GM18867 (cell line): ENCODE results near the gene SENP3.
A peak's percentile ranks its signal among the peaks of the same experiment; 100 is the strongest.

Experiments used
- ATAC-seq: cut with Tn5 transposase; IDR thresholded peaks from one replicate; pipeline ENCODE4 v1.9.1; 2021; ENCODE audit warnings: mild to moderate bottlenecking, moderate library complexity; ENCODE audit not compliant: unreplicated experiment

Gene SENP3

DNA sequence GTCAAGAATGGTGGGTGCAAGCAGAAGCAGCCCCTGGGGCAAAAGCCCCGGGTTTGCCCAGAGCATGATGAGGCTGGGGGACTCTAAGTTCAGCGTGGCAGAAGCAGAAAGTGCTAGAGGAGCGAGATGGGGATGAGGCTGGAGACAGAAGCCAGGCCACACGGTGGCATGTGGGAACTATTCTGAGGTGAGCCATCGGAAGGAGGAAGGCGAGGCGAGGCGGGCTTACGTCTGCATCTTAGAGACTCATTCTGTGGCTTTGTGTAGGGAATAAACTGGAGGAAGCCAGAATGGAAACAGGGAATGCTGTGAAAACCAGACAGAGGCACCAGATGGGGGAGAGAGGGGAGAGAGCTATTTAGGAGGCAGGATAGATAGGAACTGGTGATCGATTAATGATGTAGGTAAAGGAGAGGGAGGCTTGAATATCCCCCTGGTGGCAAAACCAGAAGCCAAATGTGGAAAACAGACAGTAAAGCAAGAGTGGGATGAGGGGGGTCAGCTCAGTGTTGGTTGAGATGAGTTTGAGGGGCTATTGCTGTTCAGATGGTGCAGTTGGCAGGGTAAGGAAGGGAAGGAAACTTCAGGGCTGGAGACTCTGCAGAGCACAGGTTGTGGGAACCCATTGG, 6.3 kb upstream of the SENP3 start:
- no peak for ATAC-seq

DNA sequence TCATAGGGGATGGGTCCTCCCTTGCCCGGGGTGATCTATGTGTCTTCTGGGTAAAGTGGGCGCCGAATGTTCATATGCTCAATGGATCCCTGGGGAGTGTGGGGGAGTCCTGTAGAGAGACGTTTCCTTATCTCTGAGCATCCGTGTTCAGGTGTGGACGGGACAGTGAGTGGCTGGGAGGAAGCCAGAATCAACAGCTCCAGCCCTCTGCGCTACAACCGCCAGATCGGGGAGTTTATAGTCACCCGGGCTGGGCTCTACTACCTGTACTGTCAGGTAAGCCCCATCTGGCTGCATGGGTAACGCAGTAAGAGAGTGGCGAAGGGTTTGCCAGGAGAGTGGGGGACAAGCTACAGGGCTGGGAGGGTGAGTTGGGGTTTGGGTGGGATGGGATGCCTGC, 5.1 kb upstream of the SENP3 start:
- no peak for ATAC-seq

DNA sequence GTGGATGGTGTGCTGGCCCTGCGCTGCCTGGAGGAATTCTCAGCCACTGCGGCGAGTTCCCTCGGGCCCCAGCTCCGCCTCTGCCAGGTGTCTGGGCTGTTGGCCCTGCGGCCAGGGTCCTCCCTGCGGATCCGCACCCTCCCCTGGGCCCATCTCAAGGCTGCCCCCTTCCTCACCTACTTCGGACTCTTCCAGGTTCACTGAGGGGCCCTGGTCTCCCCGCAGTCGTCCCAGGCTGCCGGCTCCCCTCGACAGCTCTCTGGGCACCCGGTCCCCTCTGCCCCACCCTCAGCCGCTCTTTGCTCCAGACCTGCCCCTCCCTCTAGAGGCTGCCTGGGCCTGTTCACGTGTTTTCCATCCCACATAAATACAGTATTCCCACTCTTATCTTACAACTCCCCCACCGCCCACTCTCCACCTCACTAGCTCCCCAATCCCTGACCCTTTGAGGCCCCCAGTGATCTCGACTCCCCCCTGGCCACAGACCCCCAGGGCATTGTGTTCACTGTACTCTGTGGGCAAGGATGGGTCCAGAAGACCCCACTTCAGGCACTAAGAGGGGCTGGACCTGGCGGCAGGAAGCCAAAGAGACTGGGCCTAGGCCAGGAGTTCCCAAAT, 4.5 kb upstream of the SENP3 start:
- no peak for ATAC-seq

DNA sequence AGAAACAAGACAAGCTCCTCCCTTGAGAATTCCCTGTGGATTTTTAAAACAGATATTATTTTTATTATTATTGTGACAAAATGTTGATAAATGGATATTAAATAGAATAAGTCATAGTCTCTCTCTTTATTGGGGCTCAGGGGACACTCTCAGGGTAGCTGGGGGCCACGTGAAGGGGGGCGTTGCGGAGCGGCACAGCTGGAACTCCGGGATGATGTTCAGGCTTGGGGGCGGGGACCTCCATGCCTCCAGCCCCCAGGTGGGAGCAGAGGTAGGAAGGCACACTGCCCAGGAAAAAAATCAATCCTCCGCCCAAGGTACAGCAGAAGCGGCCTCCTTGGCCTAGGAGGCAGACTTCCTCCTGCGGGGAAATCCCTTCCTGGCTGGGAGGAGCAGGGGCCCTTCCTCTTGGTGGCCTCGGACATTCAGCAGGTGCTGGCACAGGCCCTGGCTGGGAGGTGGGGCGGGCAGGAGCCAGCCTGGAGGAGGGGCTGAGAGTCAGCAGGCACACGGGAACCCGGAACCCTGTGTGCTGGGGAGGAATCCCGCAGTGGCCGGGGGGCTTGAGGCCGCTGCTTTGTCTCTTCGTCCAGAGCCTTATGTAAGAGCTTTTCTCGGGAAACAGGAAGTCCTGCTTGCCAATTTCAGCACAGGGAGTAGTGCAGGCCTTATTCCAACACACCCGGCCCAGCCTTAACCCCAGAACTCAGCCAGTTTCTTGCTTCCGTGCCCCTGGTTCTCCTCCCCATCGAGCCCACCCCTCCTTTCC, 3.8 kb upstream of the SENP3 start:
- no peak for ATAC-seq

DNA sequence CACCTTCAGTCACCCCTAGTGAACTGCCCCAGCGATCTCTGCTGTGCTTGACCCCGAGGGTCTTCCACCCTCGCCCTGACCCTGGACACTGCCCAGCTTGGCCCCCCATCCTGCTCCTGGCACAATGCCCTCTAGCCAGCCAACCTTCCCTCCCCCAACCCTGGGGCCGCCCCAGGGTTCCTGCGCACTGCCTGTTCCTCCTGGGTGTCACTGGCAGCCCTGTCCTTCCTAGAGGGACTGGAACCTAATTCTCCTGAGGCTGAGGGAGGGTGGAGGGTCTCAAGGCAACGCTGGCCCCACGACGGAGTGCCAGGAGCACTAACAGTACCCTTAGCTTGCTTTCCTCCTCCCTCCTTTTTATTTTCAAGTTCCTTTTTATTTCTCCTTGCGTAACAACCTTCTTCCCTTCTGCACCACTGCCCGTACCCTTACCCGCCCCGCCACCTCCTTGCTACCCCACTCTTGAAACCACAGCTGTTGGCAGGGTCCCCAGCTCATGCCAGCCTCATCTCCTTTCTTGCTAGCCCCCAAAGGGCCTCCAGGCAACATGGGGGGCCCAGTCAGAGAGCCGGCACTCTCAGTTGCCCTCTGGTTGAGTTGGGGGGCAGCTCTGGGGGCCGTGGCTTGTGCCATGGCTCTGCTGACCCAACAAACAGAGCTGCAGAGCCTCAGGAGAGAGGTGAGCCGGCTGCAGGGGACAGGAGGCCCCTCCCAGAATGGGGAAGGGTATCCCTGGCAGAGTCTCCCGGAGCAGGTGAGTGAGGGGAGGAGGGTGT, 3.0 kb upstream of the SENP3 start, which contains the start of gene TNFSF13:
TNFSF13 (plus strand) TSS at position 207 of the 776 bp plus-strand sequence; CDS start at position 497, 290 bp downstream.
- no peak for ATAC-seq

DNA sequence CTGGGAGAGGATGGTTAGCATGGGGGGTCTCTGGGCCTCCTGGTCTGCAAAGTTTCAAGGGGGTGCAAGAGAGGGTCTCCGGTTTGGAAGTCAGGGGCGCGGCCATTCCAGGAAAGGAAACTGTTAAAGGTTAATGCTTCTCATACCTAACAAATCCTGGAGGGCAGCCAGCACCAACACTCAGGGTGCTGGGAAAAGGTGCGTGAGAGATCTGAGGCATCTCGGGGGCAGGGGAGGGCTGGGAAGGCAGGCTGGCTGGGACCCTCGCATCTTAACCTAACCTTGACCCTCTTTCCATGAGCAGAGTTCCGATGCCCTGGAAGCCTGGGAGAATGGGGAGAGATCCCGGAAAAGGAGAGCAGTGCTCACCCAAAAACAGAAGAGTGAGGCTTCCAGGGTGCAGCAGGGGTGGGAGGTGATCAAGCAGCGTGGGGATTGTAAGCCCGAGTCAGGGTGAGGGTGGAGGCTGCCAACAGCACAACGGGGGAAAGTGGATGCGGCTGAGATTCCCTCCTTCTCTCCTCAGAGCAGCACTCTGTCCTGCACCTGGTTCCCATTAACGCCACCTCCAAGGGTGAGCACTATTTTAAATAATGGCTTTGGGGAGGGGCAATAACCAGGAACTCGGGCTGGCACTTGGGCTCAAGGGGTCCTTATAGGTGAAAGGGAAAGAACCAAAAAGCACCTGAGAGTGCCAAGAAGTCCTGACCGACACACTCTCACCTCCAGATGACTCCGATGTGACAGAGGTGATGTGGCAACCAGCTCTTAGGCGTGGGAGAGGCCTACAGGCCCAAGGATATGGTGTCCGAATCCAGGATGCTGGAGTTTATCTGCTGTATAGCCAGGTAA, 2.2 kb upstream of the SENP3 start:
- no peak for ATAC-seq

DNA sequence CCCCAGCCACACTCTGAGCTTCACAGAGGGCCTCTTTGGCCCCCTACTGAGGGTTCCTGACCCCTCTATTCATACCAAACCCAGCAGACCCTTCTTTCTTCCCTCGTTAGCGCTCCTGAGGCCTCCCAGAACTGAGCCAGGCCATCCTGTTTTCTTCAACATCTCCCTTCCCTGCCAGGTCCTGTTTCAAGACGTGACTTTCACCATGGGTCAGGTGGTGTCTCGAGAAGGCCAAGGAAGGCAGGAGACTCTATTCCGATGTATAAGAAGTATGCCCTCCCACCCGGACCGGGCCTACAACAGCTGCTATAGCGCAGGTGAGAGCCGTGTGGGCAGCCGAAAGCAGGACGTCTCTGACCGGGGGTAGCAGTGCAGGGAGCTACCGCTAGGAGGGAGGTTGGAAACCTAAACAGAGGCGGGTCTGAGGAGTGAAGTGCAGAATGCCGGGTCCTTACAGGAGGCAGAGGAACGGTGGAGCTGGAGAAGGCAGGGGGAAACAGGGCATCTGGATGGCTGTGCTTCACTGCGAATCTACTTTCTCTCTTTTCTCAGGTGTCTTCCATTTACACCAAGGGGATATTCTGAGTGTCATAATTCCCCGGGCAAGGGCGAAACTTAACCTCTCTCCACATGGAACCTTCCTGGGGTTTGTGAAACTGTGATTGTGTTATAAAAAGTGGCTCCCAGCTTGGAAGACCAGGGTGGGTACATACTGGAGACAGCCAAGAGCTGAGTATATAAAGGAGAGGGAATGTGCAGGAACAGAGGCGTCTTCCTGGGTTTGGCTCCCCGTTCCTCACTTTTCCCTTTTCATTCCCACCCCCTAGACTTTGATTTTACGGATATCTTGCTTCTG, 1.3 kb upstream of the SENP3 start:
- ATAC-seq: no peak

DNA sequence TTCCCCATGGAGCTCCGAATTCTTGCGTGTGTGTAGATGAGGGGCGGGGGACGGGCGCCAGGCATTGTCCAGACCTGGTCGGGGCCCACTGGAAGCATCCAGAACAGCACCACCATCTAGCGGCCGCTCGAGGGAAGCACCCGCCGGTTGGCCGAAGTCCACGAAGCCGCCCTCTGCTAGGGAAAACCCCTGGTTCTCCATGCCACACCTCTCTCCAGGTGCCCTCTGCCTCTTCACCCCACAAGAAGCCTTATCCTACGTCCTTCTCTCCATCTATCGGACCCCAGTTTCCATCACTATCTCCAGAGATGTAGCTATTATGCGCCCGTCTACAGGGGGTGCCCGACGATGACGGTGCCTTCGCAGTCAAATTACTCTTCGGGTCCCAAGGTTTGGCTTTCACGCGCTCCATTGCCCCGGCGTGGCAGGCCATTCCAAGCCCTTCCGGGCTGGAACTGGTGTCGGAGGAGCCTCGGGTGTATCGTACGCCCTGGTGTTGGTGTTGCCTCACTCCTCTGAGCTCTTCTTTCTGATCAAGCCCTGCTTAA, 617 bp upstream of the SENP3 start:
- ATAC-seq: peak; percentile 54

DNA sequence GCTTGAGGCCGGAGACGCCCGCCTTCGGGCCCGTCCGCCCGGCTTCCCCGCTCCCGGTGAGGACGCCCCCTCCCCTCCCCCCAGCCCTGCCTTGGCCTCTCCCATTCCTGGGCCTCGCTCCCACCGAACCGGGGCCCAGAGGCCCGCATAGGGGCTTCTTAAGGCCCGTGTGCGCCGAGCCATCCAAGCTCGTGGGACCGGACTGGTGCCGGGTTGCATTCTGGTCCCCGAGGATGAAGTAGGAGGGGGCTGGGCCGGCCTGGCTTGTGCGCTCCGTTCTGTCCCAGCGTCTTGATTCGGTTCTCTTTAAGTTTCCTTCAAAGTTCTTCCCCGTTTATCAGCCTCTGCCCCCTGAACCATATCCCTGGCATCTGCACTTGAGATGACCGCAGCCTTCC, 488 bp downstream of the SENP3 start:
- ATAC-seq: peak; percentile 2

DNA sequence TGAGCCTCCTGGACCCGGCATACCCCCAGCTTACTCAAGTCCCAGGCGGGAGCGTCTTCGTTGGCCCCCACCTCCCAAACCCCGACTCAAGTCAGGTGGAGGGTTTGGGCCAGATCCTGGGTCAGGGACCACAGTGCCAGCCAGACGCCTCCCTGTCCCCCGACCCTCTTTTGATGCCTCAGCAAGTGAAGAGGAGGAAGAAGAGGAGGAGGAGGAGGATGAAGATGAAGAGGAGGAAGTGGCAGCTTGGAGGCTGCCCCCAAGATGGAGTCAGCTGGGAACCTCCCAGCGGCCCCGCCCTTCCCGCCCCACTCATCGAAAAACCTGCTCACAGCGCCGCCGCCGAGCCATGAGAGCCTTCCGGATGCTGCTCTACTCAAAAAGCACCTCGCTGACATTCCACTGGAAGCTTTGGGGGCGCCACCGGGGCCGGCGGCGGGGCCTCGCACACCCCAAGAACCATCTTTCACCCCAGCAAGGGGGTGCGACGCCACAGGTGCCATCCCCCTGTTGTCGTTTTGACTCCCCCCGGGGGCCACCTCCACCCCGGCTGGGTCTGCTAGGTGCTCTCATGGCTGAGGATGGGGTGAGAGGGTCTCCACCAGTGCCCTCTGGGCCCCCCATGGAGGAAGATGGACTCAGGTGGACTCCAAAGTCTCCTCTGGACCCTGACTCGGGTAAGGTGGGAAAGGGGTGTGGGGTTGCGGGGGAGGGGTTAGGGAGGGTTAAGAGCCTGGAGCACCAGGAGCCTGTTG, 1.6 kb downstream of the SENP3 start:
- no peak for ATAC-seq

DNA sequence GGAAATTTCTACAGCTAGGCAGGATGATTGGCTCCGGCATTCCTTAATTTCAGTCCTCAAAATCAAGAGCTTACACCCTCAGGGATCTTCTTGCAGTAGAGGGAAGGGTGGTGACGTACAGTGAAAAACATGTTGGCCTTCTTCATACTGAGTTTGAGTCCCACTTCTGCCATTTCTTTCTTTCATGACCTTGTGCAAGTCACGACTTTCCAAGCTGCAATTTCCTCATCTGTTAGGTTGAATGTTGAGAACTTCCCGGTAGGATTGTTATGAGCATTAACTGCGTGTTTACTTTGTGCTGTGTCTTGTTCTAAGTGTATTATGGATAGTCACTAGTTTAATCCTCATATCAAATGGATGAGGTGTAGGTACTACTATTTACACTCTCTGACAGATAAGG, 7.9 kb downstream of the SENP3 start:
- ATAC-seq: no peak

DNA sequence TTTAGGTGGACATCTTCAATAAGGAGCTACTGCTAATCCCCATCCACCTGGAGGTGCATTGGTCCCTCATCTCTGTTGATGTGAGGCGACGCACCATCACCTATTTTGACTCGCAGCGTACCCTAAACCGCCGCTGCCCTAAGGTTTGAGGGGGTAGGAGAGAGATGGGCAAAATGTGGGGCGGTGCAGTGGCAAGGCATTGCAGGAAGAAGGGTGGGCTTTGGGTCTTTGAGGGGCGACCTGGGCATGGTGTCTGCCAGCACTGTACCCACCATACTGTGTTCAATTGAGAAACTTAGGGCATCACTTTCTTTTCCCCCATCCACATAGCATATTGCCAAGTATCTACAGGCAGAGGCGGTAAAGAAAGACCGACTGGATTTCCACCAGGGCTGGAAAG, 8.6 kb downstream of the SENP3 start:
- ATAC-seq: no peak

DNA sequence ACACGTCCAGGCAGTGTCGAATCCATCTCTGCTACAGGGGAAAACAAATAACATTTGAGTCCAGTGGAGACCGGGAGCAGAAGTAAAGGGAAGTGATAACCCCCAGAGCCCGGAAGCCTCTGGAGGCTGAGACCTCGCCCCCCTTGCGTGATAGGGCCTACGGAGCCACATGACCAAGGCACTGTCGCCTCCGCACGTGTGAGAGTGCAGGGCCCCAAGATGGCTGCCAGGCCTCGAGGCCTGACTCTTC, 10.5 kb downstream of the SENP3 start:
- peak; percentile 86 for ATAC-seq

DNA sequence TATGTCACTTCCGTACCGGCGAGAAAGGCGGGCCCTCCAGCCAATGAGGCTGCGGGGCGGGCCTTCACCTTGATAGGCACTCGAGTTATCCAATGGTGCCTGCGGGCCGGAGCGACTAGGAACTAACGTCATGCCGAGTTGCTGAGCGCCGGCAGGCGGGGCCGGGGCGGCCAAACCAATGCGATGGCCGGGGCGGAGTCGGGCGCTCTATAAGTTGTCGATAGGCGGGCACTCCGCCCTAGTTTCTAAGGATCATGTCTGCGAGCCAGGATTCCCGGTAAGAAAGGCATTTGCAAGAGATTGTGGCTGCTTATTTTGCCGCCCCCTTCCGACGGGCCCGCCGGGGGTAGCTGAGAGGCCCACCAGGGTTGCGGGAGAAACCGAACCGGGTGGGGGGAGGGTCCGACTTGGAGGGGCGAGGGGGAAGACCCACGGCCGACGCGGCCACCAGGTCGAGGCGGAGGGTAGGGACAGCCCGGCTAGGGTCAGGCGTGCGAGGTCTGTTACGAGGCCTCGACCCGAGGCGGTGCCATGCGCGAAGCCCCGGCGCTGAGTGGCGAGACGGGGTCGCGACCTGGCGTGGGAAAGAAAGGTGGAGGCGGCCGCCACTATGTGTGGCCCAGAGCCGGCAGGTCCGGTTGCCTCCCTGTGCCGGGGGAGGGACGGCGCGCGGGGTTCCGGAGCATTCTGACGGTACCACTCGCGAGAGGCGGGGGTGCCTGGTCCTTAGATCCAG, 11.0 kb downstream of the SENP3 start:
- ATAC-seq: no peak

DNA sequence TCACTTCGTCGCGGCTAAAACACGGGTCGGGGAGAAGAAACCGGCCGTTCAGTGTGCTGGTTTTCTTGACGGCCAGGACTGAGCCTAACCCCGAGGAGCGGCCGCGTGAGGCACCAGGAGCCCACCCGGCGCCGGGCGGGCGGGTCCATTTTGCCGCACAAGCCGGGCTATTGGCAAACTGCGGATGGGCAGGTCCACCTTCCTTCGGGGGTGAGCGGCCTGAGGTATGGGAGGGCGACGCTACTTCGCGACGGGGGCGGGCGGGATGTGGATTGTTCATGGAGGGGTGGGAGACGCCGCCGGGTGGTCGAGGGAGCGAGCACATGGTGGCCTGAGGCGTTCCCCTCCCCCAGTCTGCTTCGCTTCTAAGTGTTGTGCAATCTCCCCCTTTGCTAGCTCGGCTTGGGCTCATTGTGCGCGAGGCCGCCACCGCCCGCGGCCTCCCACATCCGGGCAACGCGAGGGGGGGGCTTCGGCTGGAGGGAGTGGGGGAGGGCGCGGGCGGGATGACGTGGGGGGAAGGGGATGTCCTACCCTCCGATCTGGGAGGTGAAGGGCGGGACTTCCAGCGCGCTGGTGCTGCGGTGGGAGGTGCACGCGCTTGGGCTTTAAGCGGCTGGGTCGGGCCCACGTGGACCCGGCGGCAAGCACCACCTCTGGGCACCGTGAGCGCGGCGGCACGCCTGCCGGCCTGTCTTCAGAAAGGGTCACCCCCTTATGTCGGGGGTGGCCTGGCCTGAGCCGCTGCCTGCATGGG, 11.8 kb downstream of the SENP3 start:
- peak; percentile 19 for ATAC-seq

DNA sequence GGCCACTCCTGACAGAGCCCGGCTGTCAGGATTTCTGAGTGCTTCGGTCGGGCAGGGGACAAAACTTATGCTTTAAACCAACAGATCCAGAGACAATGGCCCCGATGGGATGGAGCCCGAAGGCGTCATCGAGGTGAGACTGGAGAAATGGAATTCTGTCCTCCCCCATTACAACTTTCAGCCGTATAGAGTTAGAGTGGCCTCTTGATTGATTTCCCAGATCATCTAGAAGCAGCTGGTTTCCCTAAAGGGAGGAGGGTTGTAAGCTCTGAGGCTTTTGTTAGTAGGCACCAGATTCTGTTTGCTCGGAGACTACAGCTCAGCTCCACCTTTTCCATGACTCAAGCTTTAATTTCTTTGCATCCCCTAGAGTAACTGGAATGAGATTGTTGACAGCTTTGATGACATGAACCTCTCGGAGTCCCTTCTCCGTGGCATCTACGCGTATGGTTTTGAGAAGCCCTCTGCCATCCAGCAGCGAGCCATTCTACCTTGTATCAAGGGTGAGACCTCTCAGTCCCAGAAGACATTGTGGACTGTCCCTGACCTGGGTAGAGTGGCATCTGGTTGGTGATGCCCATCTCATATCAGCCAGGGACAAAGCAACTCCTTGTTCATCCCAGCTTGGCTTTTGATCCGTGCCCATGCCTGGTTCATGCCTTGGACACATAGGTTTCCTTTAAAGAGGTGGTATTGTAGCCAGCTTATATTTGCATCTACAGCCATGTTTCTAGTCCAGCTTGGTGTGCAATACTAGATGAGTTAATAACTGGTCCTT, 12.6 kb downstream of the SENP3 start:
- no peak for ATAC-seq

DNA sequence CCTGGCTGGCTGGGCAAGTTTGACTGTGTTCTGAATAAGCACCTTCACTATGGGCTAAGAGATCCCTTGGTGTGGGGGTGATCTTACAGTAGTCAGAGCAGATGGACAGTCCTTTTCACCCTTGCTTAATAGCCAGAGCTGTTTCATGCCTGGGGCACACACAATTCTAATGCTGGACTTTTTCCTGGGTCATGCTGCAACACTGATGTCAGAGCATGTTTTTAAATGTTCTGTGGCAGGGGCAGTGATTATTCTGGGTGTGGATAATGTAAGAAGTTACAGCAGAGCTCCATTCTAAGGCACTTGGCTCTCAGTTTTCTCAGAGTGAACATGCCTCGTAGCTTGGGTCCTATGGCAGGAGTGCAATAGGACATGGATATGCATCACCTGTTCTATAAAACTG, 13.8 kb downstream of the SENP3 start:
- no peak for ATAC-seq
